Neural cell (in vitro differentiated cells): Measurements from ENCODE around the gene MT3.

Experiments used
- EP300 ChIP-seq: fragments of 450-650 bp; conservative IDR thresholded peaks from 2 replicates; pipeline ENCODE4 v1.6.1; 2014; ENCODE audit warnings: antibody characterized with exemption, mild to moderate bottlenecking, moderate library complexity; ENCODE audit not compliant: poor library complexity, severe bottlenecking
- EZH2 ChIP-seq: fragments of 200-600, 300-800 bp; shearing (Covaris generic), sonication (generic); IDR thresholded peaks from 2 replicates; pipeline ENCODE4 v1.6.1; 2014; ENCODE audit warnings: antibody characterized with exemption, low read length, borderline replicate concordance, mild to moderate bottlenecking; ENCODE audit not compliant: insufficient read depth, poor library complexity, severe bottlenecking
- POLR2AphosphoS5 ChIP-seq: IDR thresholded peaks from 2 replicates; pipeline ENCODE4 v1.6.1; 2012
- RAD21 ChIP-seq: fragments of 450-650 bp; conservative IDR thresholded peaks from 2 replicates; pipeline ENCODE4 v1.6.1; 2014; ENCODE audit warnings: antibody characterized with exemption, mild to moderate bottlenecking, moderate library complexity
- SMC3 ChIP-seq: fragments of 450-650 bp; conservative IDR thresholded peaks from 2 replicates; pipeline ENCODE4 v1.6.1; 2014; ENCODE audit warnings: antibody characterized with exemption, mild to moderate bottlenecking, moderate library complexity; ENCODE audit not compliant: poor library complexity
- TF ChIP-seq, protein P1 (sequence below): fragments of 450-650 bp; IDR thresholded peaks from 2 replicates; pipeline ENCODE4 v1.5.1; 2014; ENCODE audit warnings: antibody characterized with exemption, mild to moderate bottlenecking, moderate library complexity; ENCODE audit not compliant: poor library complexity, severe bottlenecking
- TF ChIP-seq, protein P2 (sequence below): IDR thresholded peaks from 2 replicates; pipeline ENCODE4 v1.6.1; 2012; ENCODE audit warnings: borderline replicate concordance

GRCh38 chr16:56620339-56620897 lies 31.1 kb downstream of the MT3 start:
- TF ChIP-seq, protein P1, sequence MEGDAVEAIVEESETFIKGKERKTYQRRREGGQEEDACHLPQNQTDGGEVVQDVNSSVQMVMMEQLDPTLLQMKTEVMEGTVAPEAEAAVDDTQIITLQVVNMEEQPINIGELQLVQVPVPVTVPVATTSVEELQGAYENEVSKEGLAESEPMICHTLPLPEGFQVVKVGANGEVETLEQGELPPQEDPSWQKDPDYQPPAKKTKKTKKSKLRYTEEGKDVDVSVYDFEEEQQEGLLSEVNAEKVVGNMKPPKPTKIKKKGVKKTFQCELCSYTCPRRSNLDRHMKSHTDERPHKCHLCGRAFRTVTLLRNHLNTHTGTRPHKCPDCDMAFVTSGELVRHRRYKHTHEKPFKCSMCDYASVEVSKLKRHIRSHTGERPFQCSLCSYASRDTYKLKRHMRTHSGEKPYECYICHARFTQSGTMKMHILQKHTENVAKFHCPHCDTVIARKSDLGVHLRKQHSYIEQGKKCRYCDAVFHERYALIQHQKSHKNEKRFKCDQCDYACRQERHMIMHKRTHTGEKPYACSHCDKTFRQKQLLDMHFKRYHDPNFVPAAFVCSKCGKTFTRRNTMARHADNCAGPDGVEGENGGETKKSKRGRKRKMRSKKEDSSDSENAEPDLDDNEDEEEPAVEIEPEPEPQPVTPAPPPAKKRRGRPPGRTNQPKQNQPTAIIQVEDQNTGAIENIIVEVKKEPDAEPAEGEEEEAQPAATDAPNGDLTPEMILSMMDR: no peak
- TF ChIP-seq POLR2AphosphoS5 (no peak), EZH2 (no peak), EP300 (no peak), SMC3 (no peak), RAD21 (no peak)
- TF ChIP-seq, protein P2, sequence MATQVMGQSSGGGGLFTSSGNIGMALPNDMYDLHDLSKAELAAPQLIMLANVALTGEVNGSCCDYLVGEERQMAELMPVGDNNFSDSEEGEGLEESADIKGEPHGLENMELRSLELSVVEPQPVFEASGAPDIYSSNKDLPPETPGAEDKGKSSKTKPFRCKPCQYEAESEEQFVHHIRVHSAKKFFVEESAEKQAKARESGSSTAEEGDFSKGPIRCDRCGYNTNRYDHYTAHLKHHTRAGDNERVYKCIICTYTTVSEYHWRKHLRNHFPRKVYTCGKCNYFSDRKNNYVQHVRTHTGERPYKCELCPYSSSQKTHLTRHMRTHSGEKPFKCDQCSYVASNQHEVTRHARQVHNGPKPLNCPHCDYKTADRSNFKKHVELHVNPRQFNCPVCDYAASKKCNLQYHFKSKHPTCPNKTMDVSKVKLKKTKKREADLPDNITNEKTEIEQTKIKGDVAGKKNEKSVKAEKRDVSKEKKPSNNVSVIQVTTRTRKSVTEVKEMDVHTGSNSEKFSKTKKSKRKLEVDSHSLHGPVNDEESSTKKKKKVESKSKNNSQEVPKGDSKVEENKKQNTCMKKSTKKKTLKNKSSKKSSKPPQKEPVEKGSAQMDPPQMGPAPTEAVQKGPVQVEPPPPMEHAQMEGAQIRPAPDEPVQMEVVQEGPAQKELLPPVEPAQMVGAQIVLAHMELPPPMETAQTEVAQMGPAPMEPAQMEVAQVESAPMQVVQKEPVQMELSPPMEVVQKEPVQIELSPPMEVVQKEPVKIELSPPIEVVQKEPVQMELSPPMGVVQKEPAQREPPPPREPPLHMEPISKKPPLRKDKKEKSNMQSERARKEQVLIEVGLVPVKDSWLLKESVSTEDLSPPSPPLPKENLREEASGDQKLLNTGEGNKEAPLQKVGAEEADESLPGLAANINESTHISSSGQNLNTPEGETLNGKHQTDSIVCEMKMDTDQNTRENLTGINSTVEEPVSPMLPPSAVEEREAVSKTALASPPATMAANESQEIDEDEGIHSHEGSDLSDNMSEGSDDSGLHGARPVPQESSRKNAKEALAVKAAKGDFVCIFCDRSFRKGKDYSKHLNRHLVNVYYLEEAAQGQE: no peak
